Measurements from ENCODE around the gene SOX1.

Gene SOX1

DNA sequence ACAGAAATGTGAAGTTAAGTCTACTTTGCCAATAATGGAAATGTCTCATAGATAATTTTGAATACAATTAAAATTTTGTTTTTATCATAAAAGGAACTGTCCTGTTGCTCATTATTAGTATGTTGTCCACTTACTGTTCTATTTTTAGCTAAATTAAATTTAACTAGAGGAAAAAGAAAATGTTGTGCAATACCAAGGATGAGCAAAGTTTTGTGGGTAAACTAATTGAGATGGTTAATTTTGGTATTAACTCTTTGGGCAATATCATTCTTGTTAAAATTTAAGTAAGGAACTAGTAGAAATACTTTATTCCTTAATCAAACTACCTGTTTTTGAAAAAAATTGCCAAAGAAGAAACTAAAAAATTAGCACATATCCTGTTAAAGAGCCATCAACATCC lies 43.5 kb downstream of the SOX1 start:
- no peak for DNase-seq

DNA sequence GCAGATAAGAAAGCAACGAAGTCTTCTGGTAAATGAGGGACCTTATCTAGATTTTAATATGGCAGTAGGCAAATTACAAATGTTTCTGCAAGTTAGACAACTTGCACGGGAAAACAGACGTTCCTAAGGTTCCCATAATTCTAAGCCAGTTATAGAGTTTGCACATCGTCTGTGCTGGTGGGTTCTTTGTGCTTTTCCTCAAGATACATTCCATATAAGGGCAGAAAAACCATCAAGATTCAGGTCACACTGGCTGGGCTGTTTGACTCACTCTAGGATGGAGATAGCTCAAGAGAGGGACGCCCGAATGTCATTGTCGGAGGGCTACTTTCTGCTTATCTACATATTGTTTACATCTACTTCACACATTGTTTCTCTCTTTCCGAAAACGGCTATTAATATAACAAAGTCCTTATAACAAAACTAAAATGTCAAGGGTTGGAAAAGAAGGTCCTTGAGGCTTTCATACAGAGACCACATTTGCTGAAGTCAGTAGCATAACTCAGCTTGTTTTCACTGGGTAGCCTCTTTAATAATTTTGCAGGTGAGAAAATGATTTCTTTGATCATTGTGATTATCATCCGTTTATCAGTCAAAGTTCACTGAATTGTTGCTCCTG lies 44.4 kb downstream of the SOX1 start:
- DNase-seq: no peak

DNA sequence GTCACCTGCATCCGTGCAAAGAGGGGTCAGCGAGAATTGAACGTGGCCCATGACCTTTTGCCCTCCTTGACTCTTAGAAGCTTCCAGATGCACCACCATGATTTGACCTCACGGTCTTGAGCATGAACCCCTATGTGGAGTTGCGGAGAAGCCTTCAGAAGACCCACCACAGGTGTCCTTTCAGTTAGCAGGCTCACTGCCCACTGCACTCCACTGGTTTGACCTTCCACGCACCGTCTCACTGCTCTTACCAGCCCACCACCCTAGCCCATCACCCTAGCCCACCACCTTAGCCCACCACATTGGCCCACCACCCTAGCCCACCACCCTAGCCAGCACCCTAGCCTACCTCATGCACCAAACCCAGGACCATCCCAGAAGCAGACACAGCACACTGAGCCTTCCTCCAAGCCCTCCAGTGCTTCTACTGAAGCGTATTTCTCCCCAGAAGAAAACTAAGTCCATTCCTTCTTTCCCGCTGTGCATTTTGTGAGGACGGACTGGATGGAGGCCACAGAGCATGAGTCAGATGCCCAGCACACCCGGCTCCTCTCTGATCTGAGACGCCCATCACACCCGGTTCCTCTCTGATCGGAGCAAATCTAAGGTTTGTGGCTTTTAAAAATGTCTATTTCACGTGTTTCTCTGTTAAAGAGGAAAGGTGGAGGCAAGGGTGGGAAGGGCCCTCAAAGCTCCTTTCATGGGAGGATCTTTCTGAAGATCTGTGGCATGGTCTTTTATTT lies 45.8 kb downstream of the SOX1 start:
- DNase-seq: no peak

DNA sequence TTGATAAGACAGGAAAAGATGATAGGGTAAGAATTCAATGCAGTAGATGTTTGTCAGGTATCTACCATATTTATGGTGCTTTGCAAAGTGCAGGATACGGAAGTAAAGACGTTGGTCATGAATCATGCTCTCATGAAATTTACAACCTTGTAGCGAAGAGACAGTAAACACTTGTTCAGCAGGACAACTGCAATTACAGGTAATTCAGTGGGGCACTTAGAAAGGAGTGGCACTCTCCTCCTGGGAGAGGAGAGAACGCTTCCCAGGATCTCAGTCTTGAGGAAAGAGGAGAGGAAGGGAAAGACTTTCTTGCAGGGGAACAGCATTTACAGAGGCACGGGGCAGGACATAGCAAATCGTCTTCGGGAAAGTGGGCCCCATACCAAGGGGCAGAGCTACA lies 46.4 kb downstream of the SOX1 start:
- no peak for DNase-seq

DNA sequence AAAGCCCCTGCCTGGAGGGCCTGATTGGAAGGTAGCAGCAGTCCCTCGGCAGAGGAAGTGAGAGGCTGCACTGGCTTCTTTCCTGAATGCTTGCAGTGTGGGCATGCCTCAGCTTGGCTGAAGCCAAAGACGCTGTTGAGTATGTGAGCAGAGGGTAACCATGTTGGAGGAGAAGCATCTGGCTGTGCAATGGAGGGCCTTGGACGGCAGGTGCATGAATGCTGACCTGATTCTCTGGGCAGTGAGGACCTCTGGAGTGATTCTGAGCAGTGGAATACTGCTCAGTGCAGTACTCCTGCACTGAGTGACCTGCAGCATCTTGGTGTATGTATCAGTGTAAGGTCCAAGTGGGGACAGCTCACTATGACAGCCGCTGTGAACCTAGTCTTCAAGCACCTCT lies 46.9 kb downstream of the SOX1 start:
- DNase-seq: no peak

DNA sequence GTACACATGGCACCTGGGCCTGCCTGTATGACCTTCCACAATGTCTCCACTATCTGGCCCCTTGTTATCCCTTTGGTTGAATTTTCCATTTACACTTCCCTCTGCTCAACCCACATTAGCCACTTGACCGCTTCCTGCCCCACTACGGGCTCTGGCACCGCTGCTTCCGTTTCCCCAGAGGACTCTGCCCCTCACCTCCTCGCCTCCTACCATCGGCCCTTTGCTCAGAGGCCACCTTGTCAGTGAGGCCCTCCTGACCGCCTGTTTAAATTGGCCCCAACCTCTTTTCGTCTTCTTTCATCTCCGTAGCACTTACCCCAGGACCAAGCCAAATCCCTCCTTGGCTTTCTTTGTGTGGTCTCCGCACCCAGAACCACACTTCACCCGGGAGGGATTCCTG lies 47.4 kb downstream of the SOX1 start:
- DNase-seq: no peak

DNA sequence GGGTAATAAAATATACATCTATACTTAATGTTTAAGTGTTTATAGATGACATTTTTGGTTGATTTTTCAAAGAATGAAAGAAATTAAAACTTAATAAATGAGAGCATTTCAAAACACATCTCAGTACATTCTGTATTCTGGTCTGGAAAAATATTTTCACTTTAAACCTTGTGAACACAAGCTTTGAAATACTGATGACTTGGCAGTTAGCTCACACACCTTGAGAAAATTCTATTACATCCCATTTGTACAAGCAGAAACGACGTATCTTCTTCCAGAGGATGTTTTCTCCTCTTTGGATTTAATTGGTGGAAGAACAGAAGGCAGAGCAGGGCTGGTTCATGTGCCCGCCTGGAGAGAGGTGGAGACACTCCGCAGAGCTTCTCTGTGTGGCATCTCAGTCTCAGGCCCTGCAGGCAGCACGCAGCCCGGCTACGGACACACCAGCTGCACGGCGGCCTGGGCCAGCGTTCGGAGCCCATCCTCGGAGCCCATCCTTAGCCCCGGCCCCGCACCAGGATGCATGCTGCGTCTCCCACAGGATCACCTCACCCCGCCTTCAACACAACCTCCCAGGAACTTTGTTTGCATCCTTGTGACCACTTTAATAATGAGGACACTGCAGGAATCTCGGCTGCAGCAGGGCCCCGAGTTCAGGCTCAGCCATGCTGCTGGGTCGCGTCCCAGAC lies 48.6 kb downstream of the SOX1 start:
- no peak for DNase-seq

DNA sequence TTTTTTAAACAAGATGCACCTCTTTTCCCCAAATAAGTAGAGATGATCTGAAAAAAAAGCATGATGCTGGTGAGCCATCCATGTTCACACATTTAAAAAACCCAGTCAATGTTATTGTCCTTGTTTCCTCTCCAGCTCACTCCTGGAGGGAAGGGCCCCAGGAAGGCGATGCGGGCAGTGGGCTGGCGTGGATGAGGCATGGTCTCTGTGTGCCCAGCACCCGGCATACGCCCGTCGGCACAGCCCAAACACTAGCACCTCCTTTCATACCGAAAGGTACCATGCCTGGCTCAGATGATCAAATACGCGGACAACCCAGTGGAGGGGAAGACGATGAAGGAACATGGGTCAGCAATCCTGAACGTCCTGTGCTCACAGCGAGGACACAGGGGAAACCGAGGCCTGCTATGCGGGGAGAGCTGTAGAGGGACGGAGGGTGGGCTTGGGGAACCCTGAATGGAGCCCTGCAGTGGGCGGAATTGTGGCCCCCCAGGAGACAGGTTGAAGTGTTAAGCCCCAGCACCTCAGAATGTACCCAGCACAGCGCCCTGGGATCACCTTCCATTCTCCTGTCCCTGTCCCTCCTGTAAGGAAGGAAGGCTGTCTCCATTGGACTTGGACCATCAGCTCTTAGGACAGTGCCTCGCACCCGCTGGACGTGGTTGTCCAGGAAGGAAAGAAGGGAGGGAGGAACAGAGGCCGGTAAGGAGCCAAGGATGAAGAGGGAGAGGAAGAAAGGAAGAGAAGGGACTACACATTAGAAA lies 49.4 kb downstream of the SOX1 start:
- DNase-seq: no peak

DNA sequence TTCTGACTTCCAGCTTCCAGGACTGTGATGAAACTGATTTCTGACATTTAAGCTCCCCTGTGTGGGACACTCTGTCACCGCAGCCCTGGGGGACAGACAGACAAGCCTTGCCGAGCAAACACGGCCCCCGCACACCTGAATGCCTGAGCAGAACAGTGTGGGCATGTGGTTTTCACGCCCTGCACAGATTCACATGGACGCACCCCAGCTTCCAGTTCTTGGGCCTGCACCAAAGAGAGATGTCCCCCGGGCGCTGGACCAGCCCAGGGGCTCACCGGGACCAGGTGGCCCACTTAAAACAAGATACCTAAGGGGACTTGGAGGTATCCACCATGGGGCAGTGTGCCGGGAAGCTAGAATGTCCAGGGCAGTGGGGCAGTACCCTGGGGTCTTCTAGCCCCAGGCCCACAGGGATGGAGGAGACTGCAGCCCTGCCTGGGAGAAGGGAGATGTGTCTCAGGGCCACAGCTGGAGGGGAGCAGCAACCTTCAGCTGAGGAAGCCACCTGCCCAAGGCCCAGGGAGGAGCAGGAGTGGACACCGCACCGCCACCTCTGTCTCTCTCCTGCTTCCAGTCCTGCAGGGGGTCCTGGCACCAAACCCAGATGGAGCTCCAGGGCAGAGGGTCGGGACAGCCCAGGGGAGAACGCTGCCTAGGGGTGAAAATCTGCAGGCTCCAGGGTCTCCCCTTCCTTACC lies 50.5 kb downstream of the SOX1 start:
- DNase-seq: no peak

DNA sequence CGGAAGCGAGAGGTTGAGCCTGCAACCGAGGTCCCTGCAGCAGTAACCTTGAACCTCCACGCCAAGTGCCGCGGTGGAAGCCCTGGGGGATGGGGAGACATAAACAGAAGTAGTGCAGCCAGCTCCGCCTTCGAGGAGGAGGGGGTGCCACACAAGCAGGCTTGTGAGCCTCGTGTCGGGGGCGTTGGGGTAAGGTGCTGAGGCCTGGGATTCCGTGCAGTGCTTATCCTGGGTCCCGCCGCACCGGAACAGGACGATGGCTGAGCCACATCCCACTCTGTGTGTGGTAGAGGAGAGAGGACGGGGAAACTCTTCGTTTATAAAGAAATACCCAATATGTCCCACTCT lies 51.0 kb downstream of the SOX1 start:
- no peak for DNase-seq

DNA sequence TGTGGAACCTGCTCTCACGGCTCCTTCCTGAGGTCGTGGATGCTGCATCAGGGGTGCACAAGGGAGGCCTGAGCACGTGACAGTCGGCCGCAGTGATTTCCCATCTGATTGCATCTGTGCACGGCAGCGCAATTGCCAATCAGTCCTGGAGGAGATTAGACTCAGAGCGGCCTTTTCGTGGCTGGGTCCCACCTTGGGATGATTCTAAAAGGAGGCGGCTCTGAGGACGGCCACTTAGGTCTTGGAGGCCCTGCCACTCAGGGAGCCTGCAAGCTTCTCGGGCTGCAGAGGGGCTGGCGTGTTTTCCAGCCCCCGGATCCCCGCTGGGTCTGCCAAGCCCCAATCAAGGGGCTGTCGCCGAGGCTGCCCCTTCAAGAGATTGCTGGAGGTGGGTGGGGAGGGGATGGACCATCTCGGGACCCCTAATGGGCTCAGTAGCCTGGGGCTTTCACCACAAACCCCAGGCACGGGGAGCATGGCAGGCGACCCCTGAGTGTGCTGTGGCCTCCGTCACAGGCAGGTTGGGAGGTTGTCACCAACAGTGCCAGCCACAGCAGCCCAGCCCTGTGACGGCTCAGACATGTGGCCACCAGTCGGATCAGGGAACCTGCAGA lies 51.6 kb downstream of the SOX1 start:
- no peak for DNase-seq

DNA sequence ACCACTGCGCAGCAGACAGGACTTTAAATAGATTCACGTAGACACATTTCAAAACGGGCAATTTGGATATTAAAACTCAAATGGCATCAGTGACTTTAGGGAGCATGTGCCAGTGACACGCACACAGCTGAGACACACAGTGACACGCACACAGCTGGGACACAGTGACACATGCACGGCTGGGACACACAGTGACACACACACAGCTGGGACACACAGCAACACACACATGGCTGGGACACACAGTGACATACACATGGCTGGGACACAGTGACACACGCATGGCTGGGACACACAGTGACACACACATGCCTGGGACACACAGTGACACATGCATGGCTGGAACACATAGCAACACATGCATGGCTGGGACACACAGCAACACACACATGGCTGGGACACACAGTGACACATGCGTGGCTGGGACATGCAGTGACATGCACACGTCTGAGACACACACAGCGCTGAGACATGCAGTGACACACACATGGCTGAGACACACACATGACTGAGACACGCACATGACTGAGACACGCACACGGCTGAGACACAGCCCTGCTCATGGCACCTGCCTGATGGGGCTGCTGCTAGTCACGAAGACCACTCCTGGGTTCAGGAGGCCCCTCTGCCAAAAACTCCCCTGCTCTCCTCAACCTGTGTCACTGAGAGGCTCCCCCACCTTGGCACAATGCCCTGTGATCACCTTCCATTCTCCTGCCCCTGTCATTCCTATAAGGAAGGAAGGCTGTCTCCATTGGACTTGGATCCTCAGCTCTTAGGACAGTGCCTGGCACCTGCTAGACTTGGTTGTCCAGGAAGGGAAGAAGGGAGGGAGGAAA lies 52.5 kb downstream of the SOX1 start:
- no peak for DNase-seq

DNA sequence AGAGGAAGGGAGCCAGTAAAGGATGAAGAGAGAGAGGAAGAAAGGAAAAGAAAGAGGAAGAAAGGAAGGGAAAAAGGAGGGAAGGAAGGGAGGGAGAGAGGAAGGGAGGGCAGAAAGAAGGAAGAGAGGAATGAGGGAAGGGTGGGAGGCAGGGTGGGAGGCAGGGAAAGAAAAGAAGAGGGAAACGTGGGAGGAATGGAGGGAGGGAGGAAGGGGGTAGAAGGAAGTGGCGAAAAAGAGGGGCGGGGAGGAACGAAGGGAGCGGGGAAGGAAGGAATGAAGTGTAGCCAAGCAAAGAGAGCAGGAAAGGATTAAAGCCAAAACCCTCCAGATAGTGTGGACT lies 53.1 kb downstream of the SOX1 start:
- DNase-seq: no peak

Measured in activated CD4-positive, alpha-beta T cell treated with anti-CD3 and anti-CD28 coated beads for 4 hours (primary cell).